Measurements from ENCODE around the gene PRKAR2B. TPM values are rescaled to one million over a fixed set of nuclear protein-coding genes. Genes with fewer than 3 reads are reported as not detected.

PRKAR2B gene
- 197 TPM for total RNA-seq

GRCh38 chr7:107044347-107045194 lies at the start of gene PRKAR2B:
Gene PRKAR2B (plus strand): TSS chr7:107044705. CDS start chr7:107044908, 203 bp downstream.

GRCh38 chr7:107168233-107169119 lies 124.0 kb downstream of the PRKAR2B start, which contains the start of gene HBP1:
Gene HBP1 (plus strand): TSS chr7:107169003. CDS start chr7:107179894, 10,891 bp downstream.

Other genes with a start within 250 kb of the PRKAR2B start
- gene PIK3CG, start 179.4 kb upstream of the PRKAR2B start, total RNA-seq, result 1.8 TPM
- gene HBP1, start 124.3 kb downstream of the PRKAR2B start, total RNA-seq, result 44.8 TPM

Measured in diencephalon (tissue), 1 donor.